ENCODE results near the gene ZNF425. TPM values are rescaled to one million over a fixed set of nuclear protein-coding genes. Genes with fewer than 3 reads are reported as not detected.

Gene ZNF425
- total and polyA plus RNA-seq, 9 of the 15 experiments (the other 6 are each of a cell fraction or from before 2014, with no cell fraction given), result 0.03 to 0.89 (median 0.54) TPM

DNA sequence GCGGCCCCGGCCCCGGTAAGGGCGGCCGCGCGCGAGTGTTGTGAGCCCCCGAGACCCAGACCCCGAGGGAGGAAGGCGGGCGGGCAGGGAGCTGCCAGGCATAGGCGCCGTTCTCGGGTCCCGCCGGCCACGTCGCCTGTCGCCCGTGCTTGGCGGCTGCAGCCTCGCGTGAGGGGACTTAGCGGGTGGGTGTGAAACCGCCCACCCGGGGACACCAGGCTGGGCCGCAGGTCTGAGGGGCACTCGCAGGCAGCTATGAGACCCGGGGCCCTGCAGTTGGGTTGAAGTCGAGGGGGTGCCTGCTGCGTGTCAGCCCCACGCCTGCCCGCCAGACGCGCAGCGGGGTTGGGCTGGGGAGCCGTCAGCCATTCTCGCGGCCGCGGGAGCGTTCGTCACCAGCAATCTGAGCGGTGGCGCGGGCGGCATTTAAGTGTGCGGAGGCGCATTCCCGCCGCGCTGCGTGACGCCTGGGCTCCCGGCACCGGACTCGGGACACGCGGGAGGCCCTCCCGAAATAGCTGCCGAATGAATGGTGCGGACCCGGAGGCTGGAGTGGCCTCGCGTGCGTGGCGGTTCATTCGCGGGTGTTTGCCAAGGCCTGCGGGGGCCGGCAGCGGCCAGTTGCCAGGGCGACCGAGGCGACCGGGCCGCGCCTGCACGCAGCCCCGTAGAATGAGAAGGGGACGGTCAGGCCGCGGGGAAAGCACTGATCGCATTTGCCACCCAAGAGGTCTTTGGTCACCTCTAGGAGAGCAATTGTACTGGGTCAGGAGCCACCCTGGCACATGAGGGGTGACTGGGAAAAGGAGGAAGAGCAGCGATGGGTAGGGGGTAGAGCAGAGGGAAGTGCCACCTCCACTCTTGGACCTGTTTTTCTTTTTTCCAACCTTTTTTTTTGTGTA lies 21.9 kb upstream of the ZNF425 start (continued):
- TF ChIP-seq SMARCB1 (IDR thresholded peaks at IDR 0.05; ENCODE audit: insufficient read length, low read depth), result no peak
- TF ChIP-seq ZNF764 (CRISPR knock-in tag; IDR thresholded peaks at IDR 0.05; ENCODE audit: low read depth), result peak; percentile 29; the same call in 1 of the 2 replicates
- no peak for TF ChIP-seq DIDO1 (tag; IDR thresholded peaks at IDR 0.05; ENCODE audit: low read depth)
- no peak for TF ChIP-seq ZNF263 (CRISPR knock-in tag; IDR thresholded peaks at IDR 0.05; ENCODE audit: borderline replicate concordance)
- TF ChIP-seq, protein P1, sequence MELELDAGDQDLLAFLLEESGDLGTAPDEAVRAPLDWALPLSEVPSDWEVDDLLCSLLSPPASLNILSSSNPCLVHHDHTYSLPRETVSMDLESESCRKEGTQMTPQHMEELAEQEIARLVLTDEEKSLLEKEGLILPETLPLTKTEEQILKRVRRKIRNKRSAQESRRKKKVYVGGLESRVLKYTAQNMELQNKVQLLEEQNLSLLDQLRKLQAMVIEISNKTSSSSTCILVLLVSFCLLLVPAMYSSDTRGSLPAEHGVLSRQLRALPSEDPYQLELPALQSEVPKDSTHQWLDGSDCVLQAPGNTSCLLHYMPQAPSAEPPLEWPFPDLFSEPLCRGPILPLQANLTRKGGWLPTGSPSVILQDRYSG (tag; conservative IDR thresholded peaks at IDR 0.05; ENCODE audit: low read depth), result no peak
- TF ChIP-seq, protein P2, sequence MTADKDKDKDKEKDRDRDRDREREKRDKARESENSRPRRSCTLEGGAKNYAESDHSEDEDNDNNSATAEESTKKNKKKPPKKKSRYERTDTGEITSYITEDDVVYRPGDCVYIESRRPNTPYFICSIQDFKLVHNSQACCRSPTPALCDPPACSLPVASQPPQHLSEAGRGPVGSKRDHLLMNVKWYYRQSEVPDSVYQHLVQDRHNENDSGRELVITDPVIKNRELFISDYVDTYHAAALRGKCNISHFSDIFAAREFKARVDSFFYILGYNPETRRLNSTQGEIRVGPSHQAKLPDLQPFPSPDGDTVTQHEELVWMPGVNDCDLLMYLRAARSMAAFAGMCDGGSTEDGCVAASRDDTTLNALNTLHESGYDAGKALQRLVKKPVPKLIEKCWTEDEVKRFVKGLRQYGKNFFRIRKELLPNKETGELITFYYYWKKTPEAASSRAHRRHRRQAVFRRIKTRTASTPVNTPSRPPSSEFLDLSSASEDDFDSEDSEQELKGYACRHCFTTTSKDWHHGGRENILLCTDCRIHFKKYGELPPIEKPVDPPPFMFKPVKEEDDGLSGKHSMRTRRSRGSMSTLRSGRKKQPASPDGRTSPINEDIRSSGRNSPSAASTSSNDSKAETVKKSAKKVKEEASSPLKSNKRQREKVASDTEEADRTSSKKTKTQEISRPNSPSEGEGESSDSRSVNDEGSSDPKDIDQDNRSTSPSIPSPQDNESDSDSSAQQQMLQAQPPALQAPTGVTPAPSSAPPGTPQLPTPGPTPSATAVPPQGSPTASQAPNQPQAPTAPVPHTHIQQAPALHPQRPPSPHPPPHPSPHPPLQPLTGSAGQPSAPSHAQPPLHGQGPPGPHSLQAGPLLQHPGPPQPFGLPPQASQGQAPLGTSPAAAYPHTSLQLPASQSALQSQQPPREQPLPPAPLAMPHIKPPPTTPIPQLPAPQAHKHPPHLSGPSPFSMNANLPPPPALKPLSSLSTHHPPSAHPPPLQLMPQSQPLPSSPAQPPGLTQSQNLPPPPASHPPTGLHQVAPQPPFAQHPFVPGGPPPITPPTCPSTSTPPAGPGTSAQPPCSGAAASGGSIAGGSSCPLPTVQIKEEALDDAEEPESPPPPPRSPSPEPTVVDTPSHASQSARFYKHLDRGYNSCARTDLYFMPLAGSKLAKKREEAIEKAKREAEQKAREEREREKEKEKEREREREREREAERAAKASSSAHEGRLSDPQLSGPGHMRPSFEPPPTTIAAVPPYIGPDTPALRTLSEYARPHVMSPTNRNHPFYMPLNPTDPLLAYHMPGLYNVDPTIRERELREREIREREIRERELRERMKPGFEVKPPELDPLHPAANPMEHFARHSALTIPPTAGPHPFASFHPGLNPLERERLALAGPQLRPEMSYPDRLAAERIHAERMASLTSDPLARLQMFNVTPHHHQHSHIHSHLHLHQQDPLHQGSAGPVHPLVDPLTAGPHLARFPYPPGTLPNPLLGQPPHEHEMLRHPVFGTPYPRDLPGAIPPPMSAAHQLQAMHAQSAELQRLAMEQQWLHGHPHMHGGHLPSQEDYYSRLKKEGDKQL (CRISPR knock-in tag; IDR thresholded peaks at IDR 0.05; ENCODE audit: borderline replicate concordance), result 0 out of 2 replicates have a peak, but pooled peaks have one; percentile 23
- TF ChIP-seq, protein P3, sequence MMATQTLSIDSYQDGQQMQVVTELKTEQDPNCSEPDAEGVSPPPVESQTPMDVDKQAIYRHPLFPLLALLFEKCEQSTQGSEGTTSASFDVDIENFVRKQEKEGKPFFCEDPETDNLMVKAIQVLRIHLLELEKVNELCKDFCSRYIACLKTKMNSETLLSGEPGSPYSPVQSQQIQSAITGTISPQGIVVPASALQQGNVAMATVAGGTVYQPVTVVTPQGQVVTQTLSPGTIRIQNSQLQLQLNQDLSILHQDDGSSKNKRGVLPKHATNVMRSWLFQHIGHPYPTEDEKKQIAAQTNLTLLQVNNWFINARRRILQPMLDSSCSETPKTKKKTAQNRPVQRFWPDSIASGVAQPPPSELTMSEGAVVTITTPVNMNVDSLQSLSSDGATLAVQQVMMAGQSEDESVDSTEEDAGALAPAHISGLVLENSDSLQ (IDR thresholded peaks at IDR 0.05), result peak; percentile 33; the same call in 1 of the 2 replicates
- no peak for TF ChIP-seq ZNF644 (tag; IDR thresholded peaks at IDR 0.05; ENCODE audit: low read depth)
- TF ChIP-seq, protein P4, sequence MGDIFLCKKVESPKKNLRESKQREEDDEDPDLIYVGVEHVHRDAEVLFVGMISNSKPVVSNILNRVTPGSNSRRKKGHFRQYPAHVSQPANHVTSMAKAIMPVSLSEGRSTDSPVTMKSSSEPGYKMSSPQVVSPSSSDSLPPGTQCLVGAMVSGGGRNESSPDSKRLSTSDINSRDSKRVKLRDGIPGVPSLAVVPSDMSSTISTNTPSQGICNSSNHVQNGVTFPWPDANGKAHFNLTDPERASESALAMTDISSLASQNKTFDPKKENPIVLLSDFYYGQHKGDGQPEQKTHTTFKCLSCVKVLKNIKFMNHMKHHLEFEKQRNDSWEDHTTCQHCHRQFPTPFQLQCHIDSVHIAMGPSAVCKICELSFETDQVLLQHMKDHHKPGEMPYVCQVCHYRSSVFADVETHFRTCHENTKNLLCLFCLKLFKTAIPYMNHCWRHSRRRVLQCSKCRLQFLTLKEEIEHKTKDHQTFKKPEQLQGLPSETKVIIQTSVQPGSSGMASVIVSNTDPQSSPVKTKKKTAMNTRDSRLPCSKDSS (IDR thresholded peaks at IDR 0.05; ENCODE audit: low read depth, partially characterized antibody), result no peak
- TF ChIP-seq SUPT5H (IDR thresholded peaks at IDR 0.05), result peak; percentile 31; the same call in 1 of the 2 replicates

Data from K562 (cell line).